Activated CD8-positive, alpha-beta memory T cell treated with anti-CD3 and anti-CD28 coated beads for 1 hour (primary cell): ENCODE measurements around the gene HSPA9.

Experiments used
- DNase-seq, 2 donors: peaks; one replicate each; pipeline ENCODE4 v3.0.0-alpha.2; 2020; ENCODE audit warnings: low read depth in 1 of 2; ENCODE audit errors: extremely low read depth in 1 of 2

HSPA9 gene

GRCh38 chr5:138575194-138576015 is at the start of gene HSPA9:
HSPA9 (minus strand) TSS chr5:138575401; CDS start chr5:138575318, 83 bp downstream.
- DNase-seq: peak; percentile 88 to 95

- DNase-seq: no peak
These were observed 47.9 kb upstream of the HSPA9 start for GRCh38 chr5:138623053-138623452.

- no peak for DNase-seq
These were observed 46.9 kb upstream of the HSPA9 start for GRCh38 chr5:138622051-138622450.

- DNase-seq: no peak
These were observed 45.5 kb upstream of the HSPA9 start for GRCh38 chr5:138620663-138621224.

GRCh38 chr5:138616508-138616907 is 41.3 kb upstream of the HSPA9 start:
- no peak for DNase-seq

GRCh38 chr5:138615461-138615860 is 40.3 kb upstream of the HSPA9 start:
- DNase-seq: no peak

GRCh38 chr5:138611678-138612218 is 36.5 kb upstream of the HSPA9 start:
- no peak for DNase-seq

GRCh38 chr5:138610918-138611677 is 35.9 kb upstream of the HSPA9 start:
- no peak for DNase-seq

GRCh38 chr5:138610415-138610917 is 35.3 kb upstream of the HSPA9 start:
- no peak for DNase-seq

- no peak for DNase-seq
These were observed 31.3 kb upstream of the HSPA9 start for GRCh38 chr5:138606378-138607064.

GRCh38 chr5:138605254-138605972 is 30.2 kb upstream of the HSPA9 start:
- no peak for DNase-seq

- DNase-seq: no peak
These were observed 29.1 kb upstream of the HSPA9 start for GRCh38 chr5:138604176-138604785.

GRCh38 chr5:138603249-138603920 is 28.2 kb upstream of the HSPA9 start:
- no peak for DNase-seq

- DNase-seq: no peak
These were observed 27.3 kb upstream of the HSPA9 start for GRCh38 chr5:138602371-138603000.

GRCh38 chr5:138601444-138601843 is 26.2 kb upstream of the HSPA9 start:
- DNase-seq: no peak

GRCh38 chr5:138600446-138600845 is 25.2 kb upstream of the HSPA9 start:
- DNase-seq: no peak

GRCh38 chr5:138597661-138598400 is 22.6 kb upstream of the HSPA9 start:
- DNase-seq: no peak
